IPS DF 4.7 (cell line): Measurements from ENCODE around the gene CNNM4.

ENCODE experiments used
- DNase-seq: peaks from one replicate; pipeline ENCODE4 v3.0.0-alpha.2; 2013; ENCODE audit warnings: low spot score; ENCODE audit errors: extremely low read depth

Gene CNNM4

GRCh38 chr2:96832408-96832753 is 71.7 kb downstream of the CNNM4 start:
- no peak for DNase-seq

- no peak for DNase-seq
Observed at GRCh38 chr2:96832754-96833507, 72.2 kb downstream of the CNNM4 start.

- no peak for DNase-seq
Observed at GRCh38 chr2:96835830-96836229, 75.1 kb downstream of the CNNM4 start.

GRCh38 chr2:96837575-96837974 is 76.9 kb downstream of the CNNM4 start:
- DNase-seq, result no peak

- no peak for DNase-seq
Observed at GRCh38 chr2:96838345-96839292, 77.9 kb downstream of the CNNM4 start.

GRCh38 chr2:96839293-96839874 is 78.7 kb downstream of the CNNM4 start:
- no peak for DNase-seq

- no peak for DNase-seq
Observed at GRCh38 chr2:96839875-96840850, 79.5 kb downstream of the CNNM4 start.

- no peak for DNase-seq
Observed at GRCh38 chr2:96841701-96842495, 81.2 kb downstream of the CNNM4 start.

GRCh38 chr2:96842600-96842999 is 81.9 kb downstream of the CNNM4 start:
- DNase-seq, result no peak

GRCh38 chr2:96843538-96844268 is 83.0 kb downstream of the CNNM4 start, which contains the start of gene ANKRD23:
Gene ANKRD23, minus strand, starts transcription at chr2:96844021. Its CDS starts 29 bp downstream, at chr2:96843992.
- no peak for DNase-seq

- DNase-seq, result no peak
Observed at GRCh38 chr2:96844405-96844808, 83.7 kb downstream of the CNNM4 start.

GRCh38 chr2:96846825-96847224 is 86.1 kb downstream of the CNNM4 start:
- DNase-seq, result no peak

GRCh38 chr2:96847586-96847985 is 86.9 kb downstream of the CNNM4 start:
- no peak for DNase-seq

- no peak for DNase-seq
Observed at GRCh38 chr2:96848264-96848663, 87.6 kb downstream of the CNNM4 start.

- no peak for DNase-seq
Observed at GRCh38 chr2:96852667-96853066, 92.0 kb downstream of the CNNM4 start.

GRCh38 chr2:96853321-96853720 is 92.6 kb downstream of the CNNM4 start:
- no peak for DNase-seq

GRCh38 chr2:96856776-96857666 is 96.3 kb downstream of the CNNM4 start:
- no peak for DNase-seq

- no peak for DNase-seq
Observed at GRCh38 chr2:96857667-96858372, 97.1 kb downstream of the CNNM4 start, which contains the start of gene ANKRD39. Gene ANKRD39, minus strand, starts transcription at chr2:96858016. Its CDS starts 29 bp downstream, at chr2:96857987.
